Endothelial cell of umbilical vein (primary cell): ENCODE measurements around the gene CCN5. TPM values are rescaled to one million over a fixed set of nuclear protein-coding genes. Genes with fewer than 3 reads are reported as not detected.

Source experiments
- BruUV-seq: library from RNA; stranded (reverse); fragments of 400-500 nt; replicated peaks from 2 replicates; lab custom pipeline; 2021; lab: Mats Ljungman, UMichigan
- CTCF ChIA-PET: fragments of 300-600, 350-600 bp; sonication (Branson Sonifier 250); formaldehyde crosslinking; loops from one replicate; lab custom pipeline; 2021; ENCODE audit warnings: antibody characterized with exemption, inconsistent platforms; lab: Charles Lee
- POLR2A ChIA-PET: fragments of 300-600, 350-600 bp; sonication (Branson Sonifier 250); formaldehyde crosslinking; loops from one replicate; lab custom pipeline; 2021; ENCODE audit warnings: antibody characterized with exemption, inconsistent platforms; lab: Charles Lee
- DNase-seq: peaks from one replicate; pipeline ENCODE4 v3.0.0-alpha.2; 2011; ENCODE audit warnings: low read depth, low spot score
- FAIRE-seq: peaks from 2 replicates; lab custom pipeline; 2011; peaks lifted over from hg19 to GRCh38; lab: Jason Lieb, UNC
- H2AFZ ChIP-seq: 2 replicates; pipeline ENCODE4 v1.6.0; 2012; ENCODE audit warnings: low read depth, low read length, control low read depth, inconsistent platforms
- H3K27ac ChIP-seq: 2 replicates; pipeline ENCODE4 v1.5.1; 2011; ENCODE audit warnings: low read depth, mild to moderate bottlenecking, control low read depth, low read length, moderate library complexity; ENCODE audit not compliant: insufficient read depth
- H3K27me3 ChIP-seq, 2 experiments: 2 replicates each; pipeline versions ENCODE4 v1.6.0 to v1.6.1; 2011; ENCODE audit warnings: low read length in 2 of 2, mixed read lengths in 1 of 2; ENCODE audit not compliant: control insufficient read depth in 2 of 2, insufficient read depth in 2 of 2
- H3K36me3 ChIP-seq, 2 experiments: 2 replicates in 1 of 2; 3 replicates in 1 of 2; pipeline ENCODE4 v1.5.1; 2011; ENCODE audit warnings: low read length in 2 of 2, mild to moderate bottlenecking in 1 of 2, moderate library complexity in 1 of 2; ENCODE audit not compliant: control insufficient read depth in 2 of 2, insufficient read depth in 2 of 2; ENCODE audit errors: extremely low read depth in 1 of 2
- H3K4me1 ChIP-seq: 3 replicates; pipeline ENCODE4 v1.5.1; 2011; ENCODE audit warnings: mild to moderate bottlenecking, low read length; ENCODE audit not compliant: control insufficient read depth, insufficient read depth; ENCODE audit errors: extremely low read depth
- H3K4me2 ChIP-seq: 2 replicates; pipeline ENCODE4 v1.6.1; 2011; ENCODE audit warnings: low read length, control low read depth, mixed read lengths; ENCODE audit not compliant: insufficient read depth
- H3K4me3 ChIP-seq, 3 experiments: fragments of 200-600 bp in 1 of 3; sonication (generic), shearing (Covaris generic) in 1 of 3; replicated peaks in 1 of 3; 2 replicates each; pipeline ENCODE4 v1.5.1; 2011 to 2016; ENCODE audit warnings: control low read depth in 3 of 3, low read length in 3 of 3, mild to moderate bottlenecking in 2 of 3, inconsistent platforms in 1 of 3, low read depth in 1 of 3, moderate library complexity in 1 of 3; ENCODE audit not compliant: insufficient read depth in 1 of 3
- H3K79me2 ChIP-seq: 2 replicates; pipeline ENCODE4 v1.6.0; 2012; ENCODE audit warnings: low read length, inconsistent platforms; ENCODE audit not compliant: control insufficient read depth, insufficient read depth
- H3K9ac ChIP-seq: replicated peaks from 2 replicates; pipeline ENCODE3; 2011; ENCODE audit warnings: low read length, control low read depth; ENCODE audit not compliant: insufficient read depth; ENCODE audit errors: extremely low read depth
- H3K9me1 ChIP-seq: replicated peaks from 3 replicates; pipeline ENCODE4 v1.6.0; 2011; ENCODE audit warnings: mild to moderate bottlenecking, low read length; ENCODE audit not compliant: control insufficient read depth, insufficient read depth; ENCODE audit errors: extremely low read depth
- H3K9me3 ChIP-seq: replicated peaks from 2 replicates; pipeline ENCODE4 v1.5.1; 2012; ENCODE audit warnings: low read length, inconsistent platforms; ENCODE audit not compliant: control insufficient read depth, insufficient read depth
- H4K20me1 ChIP-seq: replicated peaks from 2 replicates; pipeline ENCODE3; 2011; ENCODE audit warnings: mild to moderate bottlenecking, low read length; ENCODE audit not compliant: control insufficient read depth, insufficient read depth; ENCODE audit errors: extremely low read depth
- MAX ChIP-seq: IDR thresholded peaks from 2 replicates; pipeline ENCODE4 v1.6.1; 2011; ENCODE audit not compliant: insufficient read depth, insufficient read length
- MYC ChIP-seq: IDR thresholded peaks from one replicate; pipeline ENCODE4 v1.6.1; 2011; ENCODE audit warnings: mild to moderate bottlenecking, low read depth, low read length
- POLR2A ChIP-seq: IDR thresholded peaks from 2 replicates; pipeline ENCODE4 v1.6.1; 2012; ENCODE audit warnings: low read depth, mild to moderate bottlenecking, control low read depth, low read length
- dilution Hi-C: fragments of 300-500 bp; cut with MboI; formaldehyde crosslinking; loops from one replicate; pipeline ENCODE4 v1.15.0; 2019; ENCODE audit warnings: low sequenced_read_pairs; ENCODE audit not compliant: extremely low pct_ligation_motif_present
- intact Hi-C: fragments of 100-400 bp; cut with micrococcal nuclease; formaldehyde crosslinking; loops from one replicate; pipeline ENCODE4 v1.10.0; 2022
- polyA plus RNA-seq, 4 experiments: library from polyadenylated mRNA; depleted of rRNA in 3 of 4; stranded (reverse) in 3 of 4; unstranded in 1 of 4; fragments of >200 nt; gene quantifications; 2 replicates each; pipeline versions ENCODE4 v1.2.1 to v1.2.3, GENCODE V29; 2011 to 2012; ENCODE audit warnings: missing spikeins in 1 of 4
- total RNA-seq: library from RNA; stranded (reverse); gene quantifications from 2 replicates; pipeline ENCODE4 v1.2.3, GENCODE V29; 2021

Gene CCN5
- total and polyA plus RNA-seq, 2 donors (not counting 3 experiments of a cell fraction or from before 2014, with no cell fraction given) = 0.03 TPM; not detected in 1

DNA sequence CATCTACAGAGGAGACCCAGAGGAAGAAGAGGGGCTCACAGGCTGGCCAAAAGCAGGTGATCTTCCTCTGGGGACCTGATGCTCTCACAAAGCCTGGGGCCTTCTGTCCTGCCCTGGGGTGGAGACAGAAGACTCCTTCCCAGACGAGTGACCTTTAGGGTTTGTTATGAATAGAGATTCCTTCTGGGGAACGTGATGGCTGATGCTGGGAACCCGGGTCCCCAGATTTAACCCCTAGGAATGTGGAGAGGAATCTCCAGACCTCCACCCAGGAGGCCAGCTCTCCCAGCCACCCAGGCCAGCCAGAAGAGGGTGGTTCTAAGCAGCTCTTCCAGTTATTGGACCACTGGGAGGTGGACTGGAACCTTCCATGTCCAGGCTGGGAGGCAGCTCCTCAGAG, 16.8 kb upstream of the CCN5 start:
- no peak overlapping the region for H3K27ac ChIP-seq
- no peaks in the 10 kb centered on the region for H3K9me3 ChIP-seq
- BruUV-seq = no TSS peak
- intact Hi-C loops (no loop called here), dilution Hi-C loops (no loop called here)
- H3K79me2 ChIP-seq = no peaks in the 10 kb centered on the region
- H3K9ac ChIP-seq = no peak overlapping the region
- H2AFZ ChIP-seq = no peak overlapping the region
- DNase-seq (no peak), FAIRE-seq (no peak)
- no peak overlapping the region for H3K4me2 ChIP-seq
- no peak for TF ChIP-seq MAX
- no peak overlapping the region for H3K4me3 ChIP-seq
- POLR2A ChIA-PET = no interaction called here
- no peaks in the 10 kb centered on the region for H3K9me1 ChIP-seq
- H3K4me1 ChIP-seq = peaks cover 26% of the 10 kb centered on the region
- CTCF ChIA-PET = no interaction called here
- no peaks in the 10 kb centered on the region for H4K20me1 ChIP-seq
- no peaks in the 10 kb centered on the region for H3K27me3 ChIP-seq
- H3K36me3 ChIP-seq = no peaks in the 10 kb centered on the region

- Histone ChIP-seq H3K36me3 (no peaks in the 10 kb centered on the region), H3K4me3 (no peak overlapping the region), H4K20me1 (no peaks in the 10 kb centered on the region), H3K27me3 (no peaks in the 10 kb centered on the region), H3K79me2 (no peaks in the 10 kb centered on the region), H3K4me1 (peaks cover 20% of the 10 kb centered on the region), H3K9me1 (no peaks in the 10 kb centered on the region), H3K27ac (no peak overlapping the region), H3K4me2 (no peak overlapping the region), H3K9ac (no peak overlapping the region), H2AFZ (no peak overlapping the region), H3K9me3 (no peaks in the 10 kb centered on the region)
- no TSS peak for BruUV-seq
- TF ChIP-seq MYC = no peak
- TF ChIP-seq POLR2A = no peak
- intact Hi-C loops = no loop called here
- CTCF ChIA-PET = interaction anchor here (1.5 to 1.8 kb wide), 2 partner anchors 15 to 32 kb away, joined by 4 to 6 read pairs; no protein-coding TSS in a partner anchor
- DNase-seq (no peak), FAIRE-seq (no peak)
- POLR2A ChIA-PET = no interaction called here
- dilution Hi-C loops = no loop called here
Measured at GRCh38 chr20:44700306-44700705, 14.9 kb upstream of the CCN5 start.
